SK-N-MC (cell line): Measurements from ENCODE around the gene PLK1.

Source experiments
- EZH2 ChIP-seq: fragments of 200-600 bp; sonication (generic); IDR thresholded peaks from one replicate; pipeline ENCODE4 v1.6.1; 2017; ENCODE audit warnings: antibody characterized with exemption
- POLR2AphosphoS5 ChIP-seq: IDR thresholded peaks from 2 replicates; pipeline ENCODE4 v1.6.1; 2012; ENCODE audit warnings: mild to moderate bottlenecking, low read depth, low read length, borderline replicate concordance

- TF ChIP-seq EZH2 (no peak), POLR2AphosphoS5 (no peak)
Measured at GRCh38 chr16:23635958-23636357, 42.7 kb upstream of the PLK1 start.
